ENCODE data around the gene LYG1.

- TF ChIP-seq POLR2A (IDR thresholded peaks at IDR 0.05; ENCODE audit: low read length) (no peak), GATA1 (IDR thresholded peaks at IDR 0.05; ENCODE audit: low read depth, low read length) (no peak)
Measured at GRCh38 chr2:99336804-99337112, 35.8 kb upstream of the LYG1 start.
